GM23338 (cell line): ENCODE data around the gene TMEM123. TPM values are rescaled to one million over a fixed set of nuclear protein-coding genes. Genes with fewer than 3 reads are reported as not detected.
A peak's percentile ranks its signal among the peaks of the same experiment; 100 is the strongest.

Experiments used
- ATAC-seq: fragments of 200-7000 bp; cut with Tn5 transposase; 3 replicates; pipeline ENCODE4 v1.9.1; 2020
- DNase-seq: peaks from one replicate; pipeline ENCODE4 v3.0.0-alpha.2; 2015; ENCODE audit warnings: low spot score
- H2AFZ ChIP-seq: fragments of 200-600 bp; sonication (generic); 2 replicates; pipeline ENCODE4 v1.8.0; 2016; ENCODE audit warnings: antibody characterized with exemption, mild to moderate bottlenecking, moderate library complexity
- H3F3A ChIP-seq: fragments of 200-600 bp; sonication (generic); replicated peaks from 2 replicates; pipeline ENCODE4 v1.8.0; 2017; ENCODE audit warnings: antibody characterized with exemption, mixed run types, low read depth
- H3K27ac ChIP-seq: fragments of 200-600 bp; sonication (generic); 2 replicates; pipeline ENCODE4 v1.6.1; 2016; ENCODE audit warnings: low read depth
- H3K27me3 ChIP-seq: fragments of 200-600 bp; sonication (generic); 2 replicates; pipeline ENCODE4 v1.8.0; 2016; ENCODE audit warnings: mild to moderate bottlenecking, mixed run types, moderate library complexity; ENCODE audit not compliant: insufficient read depth
- H3K36me3 ChIP-seq: fragments of 200-600 bp; sonication (generic); 2 replicates; pipeline ENCODE4 v1.8.0; 2016; ENCODE audit warnings: mild to moderate bottlenecking; ENCODE audit not compliant: insufficient read depth
- H3K4me1 ChIP-seq: fragments of 200-600 bp; sonication (generic); 2 replicates; pipeline ENCODE4 v1.8.0; 2016; ENCODE audit warnings: mild to moderate bottlenecking, moderate library complexity; ENCODE audit not compliant: insufficient read depth
- H3K4me2 ChIP-seq: fragments of 200-600 bp; sonication (generic); 2 replicates; pipeline ENCODE4 v1.7.1; 2017; ENCODE audit warnings: mixed run types
- H3K4me3 ChIP-seq: fragments of 200-600 bp; sonication (generic); 2 replicates; pipeline ENCODE4 v1.6.1; 2016; ENCODE audit warnings: mixed run types
- H3K79me2 ChIP-seq: fragments of 200-600 bp; sonication (generic); replicated peaks from 2 replicates; pipeline ENCODE4 v1.8.0; 2017; ENCODE audit warnings: mild to moderate bottlenecking; ENCODE audit not compliant: insufficient read depth
- H3K9me2 ChIP-seq: fragments of 200-600 bp; sonication (generic); 2 replicates; pipeline ENCODE4 v1.8.0; 2017; ENCODE audit not compliant: insufficient read depth
- H4K20me1 ChIP-seq: fragments of 200-600 bp; sonication (generic); replicated peaks from 2 replicates; pipeline ENCODE4 v1.8.0; 2017; ENCODE audit warnings: mild to moderate bottlenecking; ENCODE audit not compliant: insufficient read depth
- H3K27ac Mint-ChIP-seq: 2 replicates; pipeline ENCODE4 v1.8.0; 2020; ENCODE audit warnings: inconsistent platforms, mild to moderate bottlenecking, moderate library complexity, mixed read lengths
- H3K27me3 Mint-ChIP-seq: 3 replicates; pipeline ENCODE4 v1.8.0; 2022; ENCODE audit warnings: low read depth, mild to moderate bottlenecking, moderate library complexity, mixed read lengths, inconsistent platforms; ENCODE audit not compliant: insufficient read depth, poor library complexity
- H3K36me3 Mint-ChIP-seq: 3 replicates; pipeline ENCODE4 v1.8.0; 2021; ENCODE audit warnings: low read depth, mild to moderate bottlenecking, inconsistent platforms, moderate library complexity, mixed read lengths
- H3K4me1 Mint-ChIP-seq: 3 replicates; pipeline ENCODE4 v1.8.0; 2020; ENCODE audit warnings: mild to moderate bottlenecking, inconsistent platforms, mixed read lengths
- H3K4me3 Mint-ChIP-seq: 3 replicates; pipeline ENCODE4 v1.8.0; 2021; ENCODE audit warnings: moderate library complexity, mild to moderate bottlenecking, inconsistent platforms, mixed read lengths
- H3K9me3 Mint-ChIP-seq: 3 replicates; pipeline ENCODE4 v1.8.0; 2020; ENCODE audit warnings: moderate library complexity, mild to moderate bottlenecking, inconsistent platforms, mixed read lengths
- CREB1 ChIP-seq: fragments of 250-450 bp; sonication (Bioruptor Pico); IDR thresholded peaks from 2 replicates; pipeline ENCODE4 v1.5.0; 2020; ENCODE audit warnings: low read depth, mild to moderate bottlenecking, moderate library complexity
- EZH2 ChIP-seq: fragments of 200-600 bp; sonication (generic); IDR thresholded peaks from one replicate; pipeline ENCODE4 v1.8.0; 2017; ENCODE audit warnings: antibody characterized with exemption, mild to moderate bottlenecking, low read depth; ENCODE audit not compliant: unreplicated experiment
- EZH2phosphoT487 ChIP-seq: fragments of 200-600 bp; sonication (generic); IDR thresholded peaks from one replicate; pipeline ENCODE4 v1.8.1; 2018; ENCODE audit warnings: antibody characterized with exemption; ENCODE audit not compliant: unreplicated experiment
- JUNB ChIP-seq: IDR thresholded peaks from one replicate; pipeline ENCODE4 v1.6.1; 2016; ENCODE audit warnings: antibody characterized with exemption; ENCODE audit not compliant: unreplicated experiment
- NANOG ChIP-seq: IDR thresholded peaks from 2 replicates; pipeline ENCODE4 v1.6.1; 2016; ENCODE audit warnings: antibody characterized with exemption, borderline replicate concordance
- POLR2AphosphoS5 ChIP-seq: IDR thresholded peaks from 2 replicates; pipeline ENCODE4 v1.6.1; 2016; ENCODE audit warnings: antibody characterized with exemption, low read depth
- STAT1 ChIP-seq: IDR thresholded peaks from one replicate; pipeline ENCODE4 v1.6.1; 2016; ENCODE audit warnings: antibody characterized with exemption; ENCODE audit not compliant: unreplicated experiment
- ZNF114 ChIP-seq: fragments of 250-450 bp; sonication (Bioruptor Pico); IDR thresholded peaks from 2 replicates; pipeline ENCODE4 v1.5.0; 2020; ENCODE audit warnings: mild to moderate bottlenecking, moderate library complexity
- ZNF331 ChIP-seq: fragments of 250-450 bp; sonication (Bioruptor Pico); IDR thresholded peaks from 2 replicates; pipeline ENCODE4 v1.5.0; 2020; ENCODE audit warnings: low read depth, mild to moderate bottlenecking, moderate library complexity
- polyA plus RNA-seq: library from polyadenylated mRNA; unstranded; fragments of >200 nt; fragmentation: Nextera tagmentation; extraction: Ambion mirVana; gene quantifications from 2 replicates; pipeline ENCODE4 v1.2.1, GENCODE V29; 2016
- total RNA-seq: library from RNA; depleted of rRNA; stranded (reverse); fragments of >200 nt; shearing (Covaris generic); gene quantifications from 2 replicates; pipeline ENCODE4 v1.2.3, GENCODE V29; 2014
- TF ChIP-seq, protein P1 (sequence below): IDR thresholded peaks from 2 replicates; pipeline ENCODE4 v1.6.1; 2016; ENCODE audit warnings: antibody characterized with exemption
- TF ChIP-seq, protein P2 (sequence below), 2 experiments: fragments of 200-600 bp in 1 of 2; sonication (generic) in 1 of 2; conservative IDR thresholded peaks; 2 replicates each; pipeline versions ENCODE4 v1.5.1 to v1.6.1; 2016 to 2017; ENCODE audit warnings: antibody characterized with exemption in 2 of 2, low read depth in 2 of 2, mild to moderate bottlenecking in 2 of 2, moderate library complexity in 1 of 2
- TF ChIP-seq, protein P3 (sequence below): IDR thresholded peaks from one replicate; pipeline ENCODE4 v1.6.1; 2018; ENCODE audit warnings: antibody characterized with exemption; ENCODE audit not compliant: unreplicated experiment
- TF ChIP-seq, protein P4 (sequence below): fragments of 250-450 bp; sonication (Bioruptor Pico); IDR thresholded peaks from 2 replicates; pipeline ENCODE4 v1.5.0; 2020; ENCODE audit warnings: mild to moderate bottlenecking, moderate library complexity

TMEM123 gene
- total and polyA plus RNA-seq, 2 experiments from 2014 or later: 44.1 to 61.0 TPM

DNA sequence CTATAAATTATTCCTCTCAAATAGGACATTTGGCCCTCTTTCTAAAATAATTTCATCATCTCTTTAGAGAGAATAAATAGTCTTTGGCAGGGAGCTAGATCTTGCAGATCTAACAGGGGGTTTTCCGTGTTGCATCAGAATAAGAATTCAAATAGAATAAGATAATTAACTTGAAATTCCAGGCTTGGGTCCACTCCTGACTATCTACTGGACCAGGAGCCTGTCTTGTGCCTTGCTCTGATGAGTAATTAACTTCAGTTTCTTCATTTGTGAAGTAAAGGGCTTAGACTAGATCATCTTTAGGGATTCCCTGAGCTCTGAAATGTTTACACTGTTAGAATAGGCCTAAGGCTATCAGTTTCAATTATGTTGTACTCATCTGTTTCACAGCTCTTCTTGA lies 23.5 kb upstream of the TMEM123 start:
- Mint-ChIP-seq H3K4me3 (no peak overlapping the region), H3K27ac (no peak overlapping the region), H3K36me3 (no peaks in the 10 kb centered on the region), H3K4me1 (peaks cover 19% of the 10 kb centered on the region), H3K27me3 (peaks cover 2% of the 10 kb centered on the region), H3K9me3 (no peaks in the 10 kb centered on the region)
- H3F3A ChIP-seq: no peaks in the 10 kb centered on the region
- H3K27me3 ChIP-seq: no peaks in the 10 kb centered on the region
- H2AFZ ChIP-seq: peak overlapping the region; percentile 29; the same call in 1 of the 2 replicates
- no peaks in the 10 kb centered on the region for H3K9me2 ChIP-seq
- DNase-seq (no peak), ATAC-seq (no peak)
- H3K4me1 ChIP-seq: peaks cover 14% of the 10 kb centered on the region; the same call in 1 of the 2 replicates
- H3K27ac ChIP-seq: no peak overlapping the region
- no peak overlapping the region for H3K4me2 ChIP-seq
- H3K79me2 ChIP-seq: no peaks in the 10 kb centered on the region
- no peaks in the 10 kb centered on the region for H4K20me1 ChIP-seq
- no peak for TF ChIP-seq ZNF114 (CRISPR knock-in tag)
- no peak for TF ChIP-seq JUNB
- TF ChIP-seq, protein P1, sequence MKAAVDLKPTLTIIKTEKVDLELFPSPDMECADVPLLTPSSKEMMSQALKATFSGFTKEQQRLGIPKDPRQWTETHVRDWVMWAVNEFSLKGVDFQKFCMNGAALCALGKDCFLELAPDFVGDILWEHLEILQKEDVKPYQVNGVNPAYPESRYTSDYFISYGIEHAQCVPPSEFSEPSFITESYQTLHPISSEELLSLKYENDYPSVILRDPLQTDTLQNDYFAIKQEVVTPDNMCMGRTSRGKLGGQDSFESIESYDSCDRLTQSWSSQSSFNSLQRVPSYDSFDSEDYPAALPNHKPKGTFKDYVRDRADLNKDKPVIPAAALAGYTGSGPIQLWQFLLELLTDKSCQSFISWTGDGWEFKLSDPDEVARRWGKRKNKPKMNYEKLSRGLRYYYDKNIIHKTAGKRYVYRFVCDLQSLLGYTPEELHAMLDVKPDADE: no peak
- TF ChIP-seq, protein P2, sequence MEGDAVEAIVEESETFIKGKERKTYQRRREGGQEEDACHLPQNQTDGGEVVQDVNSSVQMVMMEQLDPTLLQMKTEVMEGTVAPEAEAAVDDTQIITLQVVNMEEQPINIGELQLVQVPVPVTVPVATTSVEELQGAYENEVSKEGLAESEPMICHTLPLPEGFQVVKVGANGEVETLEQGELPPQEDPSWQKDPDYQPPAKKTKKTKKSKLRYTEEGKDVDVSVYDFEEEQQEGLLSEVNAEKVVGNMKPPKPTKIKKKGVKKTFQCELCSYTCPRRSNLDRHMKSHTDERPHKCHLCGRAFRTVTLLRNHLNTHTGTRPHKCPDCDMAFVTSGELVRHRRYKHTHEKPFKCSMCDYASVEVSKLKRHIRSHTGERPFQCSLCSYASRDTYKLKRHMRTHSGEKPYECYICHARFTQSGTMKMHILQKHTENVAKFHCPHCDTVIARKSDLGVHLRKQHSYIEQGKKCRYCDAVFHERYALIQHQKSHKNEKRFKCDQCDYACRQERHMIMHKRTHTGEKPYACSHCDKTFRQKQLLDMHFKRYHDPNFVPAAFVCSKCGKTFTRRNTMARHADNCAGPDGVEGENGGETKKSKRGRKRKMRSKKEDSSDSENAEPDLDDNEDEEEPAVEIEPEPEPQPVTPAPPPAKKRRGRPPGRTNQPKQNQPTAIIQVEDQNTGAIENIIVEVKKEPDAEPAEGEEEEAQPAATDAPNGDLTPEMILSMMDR (conservative IDR thresholded peaks at IDR 0.05; ENCODE audit: low read depth in 2 of 2): no peak
- no peak for TF ChIP-seq POLR2AphosphoS5
- no peak for TF ChIP-seq CREB1 (CRISPR knock-in tag)
- TF ChIP-seq, protein P3, sequence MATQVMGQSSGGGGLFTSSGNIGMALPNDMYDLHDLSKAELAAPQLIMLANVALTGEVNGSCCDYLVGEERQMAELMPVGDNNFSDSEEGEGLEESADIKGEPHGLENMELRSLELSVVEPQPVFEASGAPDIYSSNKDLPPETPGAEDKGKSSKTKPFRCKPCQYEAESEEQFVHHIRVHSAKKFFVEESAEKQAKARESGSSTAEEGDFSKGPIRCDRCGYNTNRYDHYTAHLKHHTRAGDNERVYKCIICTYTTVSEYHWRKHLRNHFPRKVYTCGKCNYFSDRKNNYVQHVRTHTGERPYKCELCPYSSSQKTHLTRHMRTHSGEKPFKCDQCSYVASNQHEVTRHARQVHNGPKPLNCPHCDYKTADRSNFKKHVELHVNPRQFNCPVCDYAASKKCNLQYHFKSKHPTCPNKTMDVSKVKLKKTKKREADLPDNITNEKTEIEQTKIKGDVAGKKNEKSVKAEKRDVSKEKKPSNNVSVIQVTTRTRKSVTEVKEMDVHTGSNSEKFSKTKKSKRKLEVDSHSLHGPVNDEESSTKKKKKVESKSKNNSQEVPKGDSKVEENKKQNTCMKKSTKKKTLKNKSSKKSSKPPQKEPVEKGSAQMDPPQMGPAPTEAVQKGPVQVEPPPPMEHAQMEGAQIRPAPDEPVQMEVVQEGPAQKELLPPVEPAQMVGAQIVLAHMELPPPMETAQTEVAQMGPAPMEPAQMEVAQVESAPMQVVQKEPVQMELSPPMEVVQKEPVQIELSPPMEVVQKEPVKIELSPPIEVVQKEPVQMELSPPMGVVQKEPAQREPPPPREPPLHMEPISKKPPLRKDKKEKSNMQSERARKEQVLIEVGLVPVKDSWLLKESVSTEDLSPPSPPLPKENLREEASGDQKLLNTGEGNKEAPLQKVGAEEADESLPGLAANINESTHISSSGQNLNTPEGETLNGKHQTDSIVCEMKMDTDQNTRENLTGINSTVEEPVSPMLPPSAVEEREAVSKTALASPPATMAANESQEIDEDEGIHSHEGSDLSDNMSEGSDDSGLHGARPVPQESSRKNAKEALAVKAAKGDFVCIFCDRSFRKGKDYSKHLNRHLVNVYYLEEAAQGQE: no peak
- no peak for TF ChIP-seq STAT1
- no peak for TF ChIP-seq EZH2
- no peak for TF ChIP-seq EZH2phosphoT487
- TF ChIP-seq ZNF331 (CRISPR knock-in tag): no peak
- TF ChIP-seq, protein P4, sequence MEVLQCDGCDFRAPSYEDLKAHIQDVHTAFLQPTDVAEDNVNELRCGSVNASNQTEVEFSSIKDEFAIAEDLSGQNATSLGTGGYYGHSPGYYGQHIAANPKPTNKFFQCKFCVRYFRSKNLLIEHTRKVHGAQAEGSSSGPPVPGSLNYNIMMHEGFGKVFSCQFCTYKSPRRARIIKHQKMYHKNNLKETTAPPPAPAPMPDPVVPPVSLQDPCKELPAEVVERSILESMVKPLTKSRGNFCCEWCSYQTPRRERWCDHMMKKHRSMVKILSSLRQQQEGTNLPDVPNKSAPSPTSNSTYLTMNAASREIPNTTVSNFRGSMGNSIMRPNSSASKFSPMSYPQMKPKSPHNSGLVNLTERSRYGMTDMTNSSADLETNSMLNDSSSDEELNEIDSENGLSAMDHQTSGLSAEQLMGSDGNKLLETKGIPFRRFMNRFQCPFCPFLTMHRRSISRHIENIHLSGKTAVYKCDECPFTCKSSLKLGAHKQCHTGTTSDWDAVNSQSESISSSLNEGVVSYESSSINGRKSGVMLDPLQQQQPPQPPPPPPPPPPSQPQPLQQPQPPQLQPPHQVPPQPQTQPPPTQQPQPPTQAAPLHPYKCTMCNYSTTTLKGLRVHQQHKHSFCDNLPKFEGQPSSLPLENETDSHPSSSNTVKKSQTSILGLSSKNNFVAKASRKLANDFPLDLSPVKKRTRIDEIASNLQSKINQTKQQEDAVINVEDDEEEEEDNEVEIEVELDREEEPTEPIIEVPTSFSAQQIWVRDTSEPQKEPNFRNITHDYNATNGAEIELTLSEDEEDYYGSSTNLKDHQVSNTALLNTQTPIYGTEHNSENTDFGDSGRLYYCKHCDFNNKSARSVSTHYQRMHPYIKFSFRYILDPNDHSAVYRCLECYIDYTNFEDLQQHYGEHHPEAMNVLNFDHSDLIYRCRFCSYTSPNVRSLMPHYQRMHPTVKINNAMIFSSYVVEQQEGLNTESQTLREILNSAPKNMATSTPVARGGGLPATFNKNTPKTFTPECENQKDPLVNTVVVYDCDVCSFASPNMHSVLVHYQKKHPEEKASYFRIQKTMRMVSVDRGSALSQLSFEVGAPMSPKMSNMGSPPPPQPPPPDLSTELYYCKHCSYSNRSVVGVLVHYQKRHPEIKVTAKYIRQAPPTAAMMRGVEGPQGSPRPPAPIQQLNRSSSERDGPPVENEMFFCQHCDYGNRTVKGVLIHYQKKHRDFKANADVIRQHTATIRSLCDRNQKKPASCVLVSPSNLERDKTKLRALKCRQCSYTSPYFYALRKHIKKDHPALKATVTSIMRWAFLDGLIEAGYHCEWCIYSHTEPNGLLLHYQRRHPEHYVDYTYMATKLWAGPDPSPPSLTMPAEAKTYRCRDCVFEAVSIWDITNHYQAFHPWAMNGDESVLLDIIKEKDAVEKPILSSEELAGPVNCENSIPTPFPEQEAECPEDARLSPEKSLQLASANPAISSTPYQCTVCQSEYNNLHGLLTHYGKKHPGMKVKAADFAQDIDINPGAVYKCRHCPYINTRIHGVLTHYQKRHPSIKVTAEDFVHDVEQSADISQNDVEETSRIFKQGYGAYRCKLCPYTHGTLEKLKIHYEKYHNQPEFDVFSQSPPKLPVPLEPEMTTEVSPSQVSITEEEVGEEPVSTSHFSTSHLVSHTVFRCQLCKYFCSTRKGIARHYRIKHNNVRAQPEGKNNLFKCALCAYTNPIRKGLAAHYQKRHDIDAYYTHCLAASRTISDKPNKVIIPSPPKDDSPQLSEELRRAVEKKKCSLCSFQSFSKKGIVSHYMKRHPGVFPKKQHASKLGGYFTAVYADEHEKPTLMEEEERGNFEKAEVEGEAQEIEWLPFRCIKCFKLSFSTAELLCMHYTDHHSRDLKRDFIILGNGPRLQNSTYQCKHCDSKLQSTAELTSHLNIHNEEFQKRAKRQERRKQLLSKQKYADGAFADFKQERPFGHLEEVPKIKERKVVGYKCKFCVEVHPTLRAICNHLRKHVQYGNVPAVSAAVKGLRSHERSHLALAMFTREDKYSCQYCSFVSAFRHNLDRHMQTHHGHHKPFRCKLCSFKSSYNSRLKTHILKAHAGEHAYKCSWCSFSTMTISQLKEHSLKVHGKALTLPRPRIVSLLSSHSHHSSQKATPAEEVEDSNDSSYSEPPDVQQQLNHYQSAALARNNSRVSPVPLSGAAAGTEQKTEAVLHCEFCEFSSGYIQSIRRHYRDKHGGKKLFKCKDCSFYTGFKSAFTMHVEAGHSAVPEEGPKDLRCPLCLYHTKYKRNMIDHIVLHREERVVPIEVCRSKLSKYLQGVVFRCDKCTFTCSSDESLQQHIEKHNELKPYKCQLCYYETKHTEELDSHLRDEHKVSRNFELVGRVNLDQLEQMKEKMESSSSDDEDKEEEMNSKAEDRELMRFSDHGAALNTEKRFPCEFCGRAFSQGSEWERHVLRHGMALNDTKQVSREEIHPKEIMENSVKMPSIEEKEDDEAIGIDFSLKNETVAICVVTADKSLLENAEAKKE (CRISPR knock-in tag): no peak
- no peak for TF ChIP-seq NANOG
- H3K4me3 ChIP-seq: no peak overlapping the region
- H3K36me3 ChIP-seq: no peaks in the 10 kb centered on the region
